Activated CD8-positive, alpha-beta T cell treated with anti-CD3 and anti-CD28 coated beads for 36 hours (primary cell): ENCODE results near the gene HCRTR1. TPM values are rescaled to one million over a fixed set of nuclear protein-coding genes. Genes with fewer than 3 reads are reported as not detected.

Experiments used
- ATAC-seq: fragments of 200-7000 bp; cut with Tn5 transposase; one replicate; pipeline ENCODE4 v1.10.0; 2021; ENCODE audit warnings: mild to moderate bottlenecking, moderate library complexity
- CTCF ChIA-PET: fragments of 350-600 bp; sonication (Branson Sonifier 250); formaldehyde crosslinking; loops from one replicate; lab custom pipeline; 2021; ENCODE audit warnings: antibody characterized with exemption; lab: Charles Lee
- POLR2A ChIA-PET: fragments of 350-600 bp; sonication (Branson Sonifier 250); formaldehyde crosslinking; loops from one replicate; lab custom pipeline; 2021; ENCODE audit warnings: antibody characterized with exemption; lab: Charles Lee
- DNase-seq: peaks from one replicate; pipeline ENCODE4 v3.0.0-alpha.2; 2020
- H3K27ac Mint-ChIP-seq: one replicate; pipeline ENCODE4 v1.8.0; 2021; ENCODE audit warnings: mild to moderate bottlenecking, mixed read lengths
- H3K27me3 Mint-ChIP-seq: one replicate; pipeline ENCODE4 v1.8.0; 2021; ENCODE audit warnings: mixed read lengths
- H3K36me3 Mint-ChIP-seq: one replicate; pipeline ENCODE4 v1.8.0; 2021; ENCODE audit warnings: low read depth, mixed read lengths
- H3K4me1 Mint-ChIP-seq: one replicate; pipeline ENCODE4 v1.8.0; 2021; ENCODE audit warnings: low read depth, mixed read lengths
- H3K4me3 Mint-ChIP-seq: one replicate; pipeline ENCODE4 v1.8.0; 2021; ENCODE audit warnings: mild to moderate bottlenecking, moderate library complexity, mixed read lengths
- H3K9me3 Mint-ChIP-seq: one replicate; pipeline ENCODE4 v1.8.0; 2021; ENCODE audit warnings: mixed read lengths
- CTCF ChIP-seq: fragments of 200-600 bp; IDR thresholded peaks from one replicate; pipeline ENCODE4 v1.8.0; 2022; ENCODE audit warnings: antibody characterized with exemption, mild to moderate bottlenecking
- intact Hi-C: fragments of 100-400 bp; cut with micrococcal nuclease; formaldehyde crosslinking; loops from one replicate; pipeline ENCODE4 v1.10.0; 2022
- total RNA-seq, 2 experiments: library from RNA; stranded (reverse); gene quantifications; one replicate each; pipeline ENCODE4 v1.2.3, GENCODE V29; 2021

The HCRTR1 gene
- total RNA-seq, 2 experiments from 2014 or later, result not detected

GRCh38 chr1:31625561-31626222, 8.2 kb downstream of the HCRTR1 start:
- TF ChIP-seq CTCF, result no peak
- DNase-seq (no peak), ATAC-seq (no peak)
- Mint-ChIP-seq H3K4me3 (no peak overlapping the region), H3K9me3 (no peaks in the 10 kb centered on the region), H3K36me3 (peaks cover 1% of the 10 kb centered on the region), H3K4me1 (peaks cover 10% of the 10 kb centered on the region), H3K27ac (no peak overlapping the region), H3K27me3 (no peaks in the 10 kb centered on the region)
- intact Hi-C loops, result no loop called here
- POLR2A ChIA-PET, result interaction anchor here (1.0 kb wide), 1 partner anchor 11 kb away, joined by 3 read pairs; no protein-coding TSS in a partner anchor
- CTCF ChIA-PET, result no interaction called here

- no peak for TF ChIP-seq CTCF
- peaks cover 1% of the 10 kb centered on the region for H3K36me3 Mint-ChIP-seq
- no peak for DNase-seq
- no peaks in the 10 kb centered on the region for H3K9me3 Mint-ChIP-seq
- H3K4me1 Mint-ChIP-seq, result peaks cover 10% of the 10 kb centered on the region
- no peaks in the 10 kb centered on the region for H3K27me3 Mint-ChIP-seq
- H3K4me3 Mint-ChIP-seq, result no peak overlapping the region
- no peak for ATAC-seq
- CTCF ChIA-PET, result no interaction called here
- POLR2A ChIA-PET, result no interaction called here
- intact Hi-C loops, result no loop called here
- H3K27ac Mint-ChIP-seq, result no peak overlapping the region
These were observed 9.0 kb downstream of the HCRTR1 start for GRCh38 chr1:31626223-31627207.

- ATAC-seq (no peak), DNase-seq (no peak)
- H3K36me3 Mint-ChIP-seq, result peaks cover 2% of the 10 kb centered on the region
- no peak overlapping the region for H3K4me3 Mint-ChIP-seq
- no peak for TF ChIP-seq CTCF
- intact Hi-C loops, result no loop called here
- no peak overlapping the region for H3K27ac Mint-ChIP-seq
- ChIA-PET CTCF (no interaction called here), POLR2A (no interaction called here)
- no peaks in the 10 kb centered on the region for H3K9me3 Mint-ChIP-seq
- no peaks in the 10 kb centered on the region for H3K27me3 Mint-ChIP-seq
- H3K4me1 Mint-ChIP-seq, result peaks cover 10% of the 10 kb centered on the region
These were observed 9.9 kb downstream of the HCRTR1 start for GRCh38 chr1:31627301-31627929.

GRCh38 chr1:31627930-31628559, 10.6 kb downstream of the HCRTR1 start:
- Mint-ChIP-seq H3K9me3 (no peaks in the 10 kb centered on the region), H3K36me3 (peaks cover 5% of the 10 kb centered on the region), H3K4me1 (peaks cover 10% of the 10 kb centered on the region), H3K27ac (no peak overlapping the region), H3K27me3 (no peaks in the 10 kb centered on the region), H3K4me3 (no peak overlapping the region)
- intact Hi-C loops, result no loop called here
- no peak for TF ChIP-seq CTCF
- DNase-seq (no peak), ATAC-seq (no peak)
- CTCF ChIA-PET, result interaction anchor here (1.1 to 2.8 kb wide), 2 partner anchors 13 to 136 kb away, joined by 4 to 9 read pairs; partner anchors contain the start of gene ADGRB2
- POLR2A ChIA-PET, result no interaction called here
